ENCODE measurements around the gene RABGAP1. TPM values are rescaled to one million over a fixed set of nuclear protein-coding genes. Genes with fewer than 3 reads are reported as not detected.
"Not testable (repeated sequence)": the region's sequence is repeated elsewhere in the genome, so short reads cannot be mapped to it uniquely, and the experiment has no call there.

The RABGAP1 gene
- polyA plus RNA-seq, 1 donor from 2014 or later, result 67.8 TPM

GRCh38 chr9:122904823-122905710 is 35.8 kb upstream of the RABGAP1 start, which contains the start of gene RC3H2:
TSS of gene RC3H2 (minus strand) at chr9:122905359. CDS start at chr9:122897509, 7,850 bp downstream.
- H3F3A ChIP-seq (ENCODE audit: insufficient read depth, low read length, poor library complexity, severe bottlenecking), result peaks cover 11% of the 10 kb centered on the region
- H3K79me2 ChIP-seq (replicated peaks; ENCODE audit: insufficient read depth, low read length), result peaks cover 57% of the 10 kb centered on the region
- no peaks in the 10 kb centered on the region for H3K27me3 ChIP-seq (ENCODE audit: insufficient read depth, low read depth, low read length)
- H2AFZ ChIP-seq (ENCODE audit: low read depth, low read length), result peak within 1 kb of the TSS; percentile 88
- H3K36me3 ChIP-seq (ENCODE audit: insufficient read depth, low read length), result peaks cover 8% of the 10 kb centered on the region
- H3K4me3 ChIP-seq (ENCODE audit: low read length), result peak within 1 kb of the TSS; percentile 83
- H3K9me3 ChIP-seq (ENCODE audit: low read length), result no peaks in the 10 kb centered on the region
- peak within 1 kb of the TSS; percentile 96 for H3K9ac ChIP-seq (ENCODE audit: low read length)
- H3K27ac ChIP-seq (ENCODE audit: low read length), result peak within 1 kb of the TSS; percentile 94
- peak within 1 kb of the TSS; percentile 87 for H3K4me2 ChIP-seq (ENCODE audit: low read length)
- no peak for TF ChIP-seq CTCF (IDR thresholded peaks at IDR 0.05; ENCODE audit: poor library complexity, severe bottlenecking)
- no peak for TF ChIP-seq RAD21 (conservative IDR thresholded peaks at IDR 0.05)
- peak; percentile 43 for TF ChIP-seq SMC3 (conservative IDR thresholded peaks at IDR 0.05; ENCODE audit: poor library complexity)
- TF ChIP-seq TAF1 (IDR thresholded peaks at IDR 0.05; ENCODE audit: low read depth), result peak; percentile 95
- TF ChIP-seq EZH2 (IDR thresholded peaks at IDR 0.05; ENCODE audit: borderline replicate concordance, insufficient read depth, low read length, poor library complexity, severe bottlenecking), result no peak
- TF ChIP-seq MXI1 (conservative IDR thresholded peaks at IDR 0.05; ENCODE audit: poor library complexity, severe bottlenecking), result peak; percentile 84
- peak; percentile 31 for TF ChIP-seq EP300 (conservative IDR thresholded peaks at IDR 0.05; ENCODE audit: poor library complexity, severe bottlenecking)
- TF ChIP-seq POLR2AphosphoS5 (IDR thresholded peaks at IDR 0.05), result peak; percentile 94
- peak; percentile 93 for TF ChIP-seq REST (IDR thresholded peaks at IDR 0.05; ENCODE audit: borderline replicate concordance)
- no peaks in the 10 kb centered on the region for H4K20me1 ChIP-seq (ENCODE audit: insufficient read depth)
- no peaks in the 10 kb centered on the region for H3K9me2 ChIP-seq (ENCODE audit: insufficient read depth, low read length)

- Histone ChIP-seq H3K4me2 (ENCODE audit: low read length) (peak overlapping the region; percentile 87), H3K9ac (ENCODE audit: low read length) (peak overlapping the region; percentile 96), H3K79me2 (replicated peaks; ENCODE audit: insufficient read depth, low read length) (peaks cover 57% of the 10 kb centered on the region), H3F3A (ENCODE audit: insufficient read depth, low read length, poor library complexity, severe bottlenecking) (peaks cover 11% of the 10 kb centered on the region), H2AFZ (ENCODE audit: low read depth, low read length) (peak overlapping the region; percentile 88), H3K27ac (ENCODE audit: low read length) (peak overlapping the region; percentile 94), H3K4me3 (ENCODE audit: low read length) (peak overlapping the region; percentile 83)
- H3K9me2 ChIP-seq (ENCODE audit: insufficient read depth, low read length); H3K27me3 ChIP-seq (ENCODE audit: insufficient read depth, low read depth, low read length); H3K36me3 ChIP-seq (ENCODE audit: insufficient read depth, low read length); H4K20me1 ChIP-seq (ENCODE audit: insufficient read depth); H3K9me3 ChIP-seq (ENCODE audit: low read length): not testable (repeated sequence)
Observed at GRCh38 chr9:122906122-122906521, 34.7 kb upstream of the RABGAP1 start.

Measured in neural cell (in vitro differentiated cells).